Endodermal cell (in vitro differentiated cells): Measurements from ENCODE around the gene PCSK4. TPM values are rescaled to one million over a fixed set of nuclear protein-coding genes. Genes with fewer than 3 reads are reported as not detected.

Experiments
- DNase-seq: peaks from one replicate; pipeline ENCODE4 v3.0.0-alpha.2; 2017
- H3K27ac ChIP-seq: 2 replicates; pipeline ENCODE4 v1.5.1; 2013; ENCODE audit warnings: mild to moderate bottlenecking, low read depth, low read length, moderate library complexity
- H3K27me3 ChIP-seq: 2 replicates; pipeline ENCODE4 v1.6.1; 2013; ENCODE audit warnings: mild to moderate bottlenecking, low read length, moderate library complexity; ENCODE audit not compliant: insufficient read depth, control insufficient read depth, poor library complexity, severe bottlenecking
- H3K36me3 ChIP-seq: 2 replicates; pipeline ENCODE4 v1.7.0; 2013; ENCODE audit warnings: mild to moderate bottlenecking, low read length, moderate library complexity; ENCODE audit not compliant: control insufficient read depth, insufficient read depth
- H3K4me1 ChIP-seq: one replicate; pipeline ENCODE4 v1.7.0; 2013; ENCODE audit warnings: low read length; ENCODE audit not compliant: control insufficient read depth, insufficient read depth
- H3K4me3 ChIP-seq: 2 replicates; pipeline ENCODE4 v1.5.1; 2013; ENCODE audit warnings: mild to moderate bottlenecking, low read length, moderate library complexity
- H3K9ac ChIP-seq: 2 replicates; pipeline ENCODE4 v1.6.1; 2013; ENCODE audit warnings: mild to moderate bottlenecking, low read length, moderate library complexity; ENCODE audit not compliant: poor library complexity, severe bottlenecking; ENCODE audit errors: extremely low read depth
- H3K9me3 ChIP-seq: 2 replicates; pipeline ENCODE4 v1.6.1; 2013; ENCODE audit warnings: mild to moderate bottlenecking, low read length, moderate library complexity; ENCODE audit not compliant: control insufficient read depth
- H3K27ac Mint-ChIP-seq: 2 replicates; pipeline ENCODE4 v1.8.0; 2020; ENCODE audit warnings: mixed read lengths
- H3K27me3 Mint-ChIP-seq: 2 replicates; pipeline ENCODE4 v1.8.0; 2021; ENCODE audit warnings: mild to moderate bottlenecking, mixed read lengths; ENCODE audit not compliant: insufficient read depth
- H3K36me3 Mint-ChIP-seq: 2 replicates; pipeline ENCODE4 v1.8.0; 2020; ENCODE audit warnings: low read depth, mixed read lengths
- H3K4me1 Mint-ChIP-seq: 2 replicates; pipeline ENCODE4 v1.8.0; 2020; ENCODE audit warnings: mixed read lengths
- H3K4me3 Mint-ChIP-seq: 2 replicates; pipeline ENCODE4 v1.8.0; 2020; ENCODE audit warnings: mild to moderate bottlenecking, moderate library complexity, mixed read lengths
- H3K9me3 Mint-ChIP-seq: 2 replicates; pipeline ENCODE4 v1.8.0; 2020; ENCODE audit warnings: mild to moderate bottlenecking, mixed read lengths
- WGBS, 2 experiments: methylation state at CpG; one replicate each; pipeline versions ENCODE4 v1.1.5 to v1.1.7; 2013; ENCODE audit warnings: missing lambda C conversion rate in 2 of 2, mixed read lengths in 1 of 2; ENCODE audit not compliant: insufficient coverage in 1 of 2, insufficient read length in 1 of 2; 5-methylcytosine and 5-hydroxymethylcytosine counted together
- total RNA-seq, 2 donors: library from RNA; stranded (reverse); fragmentation: NEBNext Ultra II Directional in 1 of 2; extraction: Animal tissue kit (Norgen Biotek cat#: 25700) in 1 of 2; gene quantifications; 2 replicates in 1 of 2; 3 replicates in 1 of 2; pipeline ENCODE4 v1.2.1, GENCODE V29; 2021
- TF ChIP-seq, protein P1 (sequence below): fragments of 200-600 bp; sonication (generic); conservative IDR thresholded peaks from 2 replicates; pipeline ENCODE4 v1.5.0; 2021; ENCODE audit warnings: antibody characterized with exemption, mild to moderate bottlenecking

PCSK4 gene
- total RNA-seq, 2 donors from 2014 or later = 25.2 to 31.6 TPM

DNA sequence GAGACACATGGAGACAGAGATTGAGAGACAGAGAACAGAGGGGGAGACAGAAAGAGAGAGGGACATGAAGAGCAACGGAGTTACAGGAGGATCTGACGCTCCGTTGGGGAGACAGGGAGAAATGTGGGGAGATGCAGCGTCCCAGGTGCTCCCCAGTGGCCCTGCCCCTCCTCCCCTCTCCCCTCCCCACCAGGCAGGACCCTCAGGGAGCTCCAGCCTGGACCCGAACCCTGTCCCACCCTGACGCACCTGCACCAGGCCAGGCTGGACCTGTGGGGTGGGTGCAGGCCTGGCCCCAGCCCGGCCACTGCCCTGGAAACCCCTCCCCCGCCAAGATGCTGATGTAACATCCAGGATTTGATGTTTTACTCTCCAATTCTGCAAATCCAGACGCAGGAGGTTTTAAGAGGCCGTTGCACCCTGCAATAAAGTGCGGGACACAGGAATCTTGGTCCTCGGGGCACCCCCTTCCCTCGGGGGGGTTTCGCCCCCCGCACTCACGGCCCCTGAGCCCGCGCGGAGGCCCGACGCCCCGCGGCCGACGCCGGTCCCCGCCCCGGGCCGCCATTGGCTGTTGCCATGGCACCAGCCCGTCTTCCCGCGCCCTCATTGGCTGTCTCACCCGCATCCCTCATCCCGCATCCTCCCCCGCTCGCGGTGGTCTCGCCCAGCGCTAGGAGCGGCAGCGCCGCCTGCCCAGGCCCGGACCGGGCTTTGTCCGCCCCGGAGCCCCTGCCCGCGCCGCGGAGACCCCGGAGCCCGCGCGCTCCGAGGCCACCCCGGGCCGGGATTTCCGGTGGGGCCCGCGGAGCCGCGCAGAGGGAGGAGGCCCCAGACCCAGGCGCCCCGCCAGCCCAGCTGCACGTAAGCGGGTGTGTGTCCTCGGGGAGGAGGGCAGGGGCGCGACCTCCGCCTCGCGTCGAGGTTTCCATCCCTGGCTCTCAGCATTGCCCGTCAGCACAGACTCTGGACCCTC lies 40.4 kb downstream of the PCSK4 start, which contains the start of gene APC2:
APC2 (plus strand) TSS at position 655 of the 976 bp plus-strand sequence. CDS start 2,881 bp downstream, outside the sequence.
- WGBS, 2 experiments = 10 to 12% methylated on average over 23 to 71 of the region's 74 CpGs
- H3K27me3 ChIP-seq = peaks cover 82% of the 10 kb centered on the region
- Mint-ChIP-seq H3K27me3 (peaks cover 82% of the 10 kb centered on the region), H3K36me3 (no peaks in the 10 kb centered on the region), H3K9me3 (peaks cover 1% of the 10 kb centered on the region), H3K4me3 (no peak within 1 kb of the TSS), H3K4me1 (no peaks in the 10 kb centered on the region), H3K27ac (no peak within 1 kb of the TSS)
- TF ChIP-seq, protein P1, sequence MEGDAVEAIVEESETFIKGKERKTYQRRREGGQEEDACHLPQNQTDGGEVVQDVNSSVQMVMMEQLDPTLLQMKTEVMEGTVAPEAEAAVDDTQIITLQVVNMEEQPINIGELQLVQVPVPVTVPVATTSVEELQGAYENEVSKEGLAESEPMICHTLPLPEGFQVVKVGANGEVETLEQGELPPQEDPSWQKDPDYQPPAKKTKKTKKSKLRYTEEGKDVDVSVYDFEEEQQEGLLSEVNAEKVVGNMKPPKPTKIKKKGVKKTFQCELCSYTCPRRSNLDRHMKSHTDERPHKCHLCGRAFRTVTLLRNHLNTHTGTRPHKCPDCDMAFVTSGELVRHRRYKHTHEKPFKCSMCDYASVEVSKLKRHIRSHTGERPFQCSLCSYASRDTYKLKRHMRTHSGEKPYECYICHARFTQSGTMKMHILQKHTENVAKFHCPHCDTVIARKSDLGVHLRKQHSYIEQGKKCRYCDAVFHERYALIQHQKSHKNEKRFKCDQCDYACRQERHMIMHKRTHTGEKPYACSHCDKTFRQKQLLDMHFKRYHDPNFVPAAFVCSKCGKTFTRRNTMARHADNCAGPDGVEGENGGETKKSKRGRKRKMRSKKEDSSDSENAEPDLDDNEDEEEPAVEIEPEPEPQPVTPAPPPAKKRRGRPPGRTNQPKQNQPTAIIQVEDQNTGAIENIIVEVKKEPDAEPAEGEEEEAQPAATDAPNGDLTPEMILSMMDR = no peak
- no peaks in the 10 kb centered on the region for H3K36me3 ChIP-seq
- H3K27ac ChIP-seq = peak within 1 kb of the TSS; percentile 90
- no peak within 1 kb of the TSS for H3K4me3 ChIP-seq
- no peak within 1 kb of the TSS for H3K9ac ChIP-seq
- peak; percentile 89 for DNase-seq
- no peaks in the 10 kb centered on the region for H3K4me1 ChIP-seq
- no peaks in the 10 kb centered on the region for H3K9me3 ChIP-seq

DNA sequence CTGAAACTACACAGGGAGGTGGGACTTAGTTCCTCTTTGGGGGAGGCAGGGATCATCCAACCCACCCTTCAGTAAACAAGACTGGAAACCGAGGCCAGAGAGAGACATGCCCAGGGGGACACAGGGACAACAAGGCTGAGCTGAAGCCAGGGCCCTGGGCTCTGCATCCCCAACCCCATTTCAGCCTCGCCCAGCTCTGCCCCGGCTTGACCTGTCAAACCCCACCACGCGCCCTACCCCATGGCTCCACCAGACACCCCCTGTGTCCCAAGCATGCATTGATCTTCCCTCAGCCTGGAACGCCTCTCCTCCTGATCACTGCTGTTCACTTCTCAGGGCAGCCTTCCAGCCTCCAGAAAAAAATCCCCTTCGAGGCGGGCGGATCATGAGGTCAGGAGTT lies 42.2 kb downstream of the PCSK4 start:
- no peak overlapping the region for H3K4me3 Mint-ChIP-seq
- no peaks in the 10 kb centered on the region for H3K36me3 Mint-ChIP-seq
- DNase-seq = no peak
- H3K9me3 Mint-ChIP-seq = peaks cover 1% of the 10 kb centered on the region
- peaks cover 73% of the 10 kb centered on the region for H3K27me3 Mint-ChIP-seq
- 87 to 89% methylated on average over 4 to 9 of the region's 9 CpGs for WGBS, 2 experiments
- Histone ChIP-seq H3K27me3 (peaks cover 68% of the 10 kb centered on the region), H3K27ac (no peak overlapping the region), H3K4me1 (no peaks in the 10 kb centered on the region), H3K9me3 (no peaks in the 10 kb centered on the region), H3K4me3 (no peak overlapping the region), H3K36me3 (no peaks in the 10 kb centered on the region), H3K9ac (no peak overlapping the region)
- H3K27ac Mint-ChIP-seq = no peak overlapping the region
- H3K4me1 Mint-ChIP-seq = no peaks in the 10 kb centered on the region
- TF ChIP-seq, protein P1 = no peak

DNA sequence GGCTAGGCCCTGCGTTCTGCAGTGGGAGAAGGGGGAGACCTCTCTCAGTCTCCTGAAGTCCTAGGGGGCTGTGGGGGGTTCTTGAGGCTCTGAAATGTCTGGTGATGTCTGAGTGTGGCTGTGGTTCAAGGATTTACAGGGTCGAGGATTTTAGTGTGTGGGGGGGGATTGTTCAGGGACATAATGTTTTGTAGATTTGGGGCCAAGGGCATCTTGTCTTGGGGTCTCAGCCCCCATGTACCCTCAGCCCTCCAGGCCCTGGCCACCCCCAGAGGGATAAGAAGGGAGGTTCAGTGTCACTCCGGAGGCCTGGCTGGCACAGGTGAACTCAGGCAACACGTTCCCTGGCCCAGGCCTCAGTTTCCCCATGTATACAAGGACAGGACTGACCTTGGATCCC lies 42.6 kb downstream of the PCSK4 start:
- TF ChIP-seq, protein P1 = no peak
- 20 to 39% methylated on average over 3 to 4 of the region's 4 CpGs for WGBS, 2 experiments
- no peak for DNase-seq
- no peaks in the 10 kb centered on the region for H3K9me3 ChIP-seq
- Mint-ChIP-seq H3K27ac (no peak overlapping the region), H3K9me3 (peaks cover 1% of the 10 kb centered on the region), H3K36me3 (peaks cover 3% of the 10 kb centered on the region), H3K4me3 (no peak overlapping the region), H3K4me1 (no peaks in the 10 kb centered on the region), H3K27me3 (peaks cover 69% of the 10 kb centered on the region)
- H3K4me3 ChIP-seq = no peak overlapping the region
- no peak overlapping the region for H3K9ac ChIP-seq
- H3K4me1 ChIP-seq = no peaks in the 10 kb centered on the region
- no peak overlapping the region for H3K27ac ChIP-seq
- H3K27me3 ChIP-seq = peaks cover 63% of the 10 kb centered on the region
- H3K36me3 ChIP-seq = peaks cover 3% of the 10 kb centered on the region
